SK-N-MC (cell line): ENCODE results near the gene CAPS2.

Source experiments
- EZH2 ChIP-seq: fragments of 200-600 bp; sonication (generic); IDR thresholded peaks from one replicate; pipeline ENCODE4 v1.6.1; 2017; ENCODE audit warnings: antibody characterized with exemption
- POLR2AphosphoS5 ChIP-seq: IDR thresholded peaks from 2 replicates; pipeline ENCODE4 v1.6.1; 2012; ENCODE audit warnings: mild to moderate bottlenecking, low read depth, low read length, borderline replicate concordance

DNA sequence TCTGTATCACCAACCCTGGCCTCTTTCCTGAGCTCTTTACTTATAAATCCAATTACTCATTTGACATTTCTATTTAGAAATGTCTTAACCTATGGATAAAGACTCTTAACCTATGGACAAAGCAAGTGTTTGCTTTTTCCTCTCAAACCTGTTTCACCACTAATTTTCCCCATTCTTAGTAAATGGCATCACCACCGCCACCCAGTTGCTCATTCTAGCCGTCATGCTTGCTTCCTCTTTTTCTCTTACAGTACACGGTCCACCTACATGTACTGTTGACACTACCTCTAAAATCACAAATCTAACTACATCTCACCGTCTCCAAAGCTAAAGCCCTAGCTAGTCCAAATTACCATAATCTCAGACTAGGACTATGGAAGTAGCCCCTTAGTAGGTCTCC is 60.0 kb downstream of the CAPS2 start:
- TF ChIP-seq POLR2AphosphoS5 = no peak
- TF ChIP-seq EZH2 = no peak
